HL-60/S4 treated with retinoic acid at 250 ng/mL for 4 days and 3 days (cell line): ENCODE results near the gene MCTP1.

Source experiments
- in situ Hi-C: fragments of 300-500 bp; cut with MboI; formaldehyde crosslinking; loops from 2 replicates; pipeline ENCODE4 v1.7.0; 2022; ENCODE audit warnings: low sequenced_read_pairs

Gene MCTP1

DNA sequence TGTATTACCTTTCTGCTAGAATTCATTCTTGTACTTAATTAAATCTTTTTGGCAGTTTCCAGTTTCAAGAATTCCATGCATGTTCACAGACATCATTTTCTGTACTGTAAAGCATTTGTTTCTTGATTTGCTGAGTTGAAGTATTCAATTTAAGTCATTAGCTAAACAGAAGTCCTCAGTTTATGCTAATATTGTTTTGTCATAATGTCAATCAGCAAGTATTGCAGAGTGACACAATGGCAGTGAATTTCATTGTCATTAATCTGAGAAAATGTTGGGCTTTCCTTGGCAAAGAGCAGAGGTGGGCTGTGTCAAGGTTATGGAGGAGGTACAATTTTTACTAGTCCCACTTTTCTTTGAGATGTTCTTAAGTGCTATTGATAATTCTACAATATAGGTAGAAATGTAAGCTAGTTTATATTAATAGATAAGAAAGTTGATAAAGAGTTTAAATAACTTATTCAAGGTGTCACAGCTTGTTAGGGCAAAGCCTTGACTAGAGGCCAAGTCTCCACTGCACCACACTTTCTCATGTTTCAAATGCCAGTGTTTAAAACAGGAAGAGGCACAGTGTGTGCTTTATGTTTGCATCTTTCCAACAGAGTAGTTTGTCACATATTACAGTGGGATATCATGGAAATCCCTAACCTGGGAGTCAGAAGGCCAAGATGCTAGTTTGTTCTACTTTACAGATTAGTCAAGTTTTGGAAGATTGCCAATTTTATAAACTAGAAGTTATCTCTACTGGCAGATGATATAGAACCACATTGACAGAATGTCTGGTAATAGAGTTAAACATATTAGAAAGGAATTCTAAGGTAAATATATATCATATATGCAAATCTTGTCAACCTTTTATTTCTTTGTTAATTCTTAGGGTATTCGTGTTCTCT is 610.2 kb downstream of the MCTP1 start:
- in situ Hi-C loops = no loop called here

DNA sequence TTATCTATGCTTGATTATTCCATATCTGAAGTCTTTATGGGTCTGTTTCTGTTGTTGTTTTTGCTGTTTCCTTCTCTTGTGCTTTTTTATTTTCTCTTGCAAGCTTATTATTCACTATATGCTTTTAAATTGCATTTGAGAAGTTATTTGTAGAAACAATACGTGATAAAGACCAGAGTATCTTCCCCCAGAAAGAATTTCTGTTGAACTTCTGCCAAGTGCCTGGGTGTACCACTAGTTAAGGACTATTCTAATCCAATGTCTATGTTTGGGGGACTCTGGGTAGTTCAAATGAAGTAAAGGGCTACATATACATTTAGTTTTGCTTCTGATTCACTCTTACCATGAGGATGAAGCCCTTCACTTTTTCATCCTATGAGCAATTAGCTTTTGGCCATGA is 612.1 kb downstream of the MCTP1 start:
- in situ Hi-C loops = no loop called here

- in situ Hi-C loops = no loop called here
Observed at GRCh38 chr5:94670726-94671125, 614.2 kb downstream of the MCTP1 start.

DNA sequence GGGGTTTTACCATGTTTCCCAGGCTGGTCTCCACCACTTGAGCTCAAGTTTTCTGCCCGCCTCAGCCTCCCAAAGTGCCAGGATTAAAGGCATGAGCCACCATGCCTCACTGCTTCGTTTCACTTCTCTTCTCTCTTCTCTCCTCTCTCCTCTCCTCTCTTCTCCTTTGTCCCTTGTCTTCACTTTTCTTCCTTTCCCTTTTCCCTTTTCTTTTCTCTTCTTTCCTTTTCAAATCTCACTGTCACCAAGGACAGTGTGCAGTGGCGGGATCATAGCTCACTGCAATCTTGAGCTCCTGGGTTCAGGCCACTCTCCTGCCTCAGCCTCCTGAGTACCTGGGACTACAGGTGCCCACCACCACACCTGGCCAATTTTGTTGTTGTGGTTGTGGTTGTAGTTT is 617.0 kb downstream of the MCTP1 start:
- in situ Hi-C loops = no loop called here

DNA sequence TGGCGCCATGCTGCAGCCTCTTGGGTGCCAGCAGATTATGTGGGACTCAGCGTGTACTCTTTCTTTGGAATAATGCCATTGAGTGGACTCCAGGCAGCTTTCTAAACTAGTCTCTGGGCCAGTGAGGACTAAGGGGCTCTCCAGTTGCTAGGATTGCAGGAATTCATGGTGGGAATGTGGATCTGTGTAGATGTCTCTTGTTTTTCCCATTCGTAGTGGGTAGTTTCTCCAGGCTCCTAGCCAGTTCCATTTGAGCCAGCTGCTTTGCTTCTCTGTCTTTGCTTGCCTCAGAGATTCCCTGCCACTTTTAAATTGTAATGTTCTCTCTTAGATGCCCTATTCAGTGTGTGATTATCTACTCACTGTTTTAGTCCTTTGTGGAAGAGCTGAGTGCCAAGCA is 623.8 kb downstream of the MCTP1 start:
- in situ Hi-C loops = no loop called here

DNA sequence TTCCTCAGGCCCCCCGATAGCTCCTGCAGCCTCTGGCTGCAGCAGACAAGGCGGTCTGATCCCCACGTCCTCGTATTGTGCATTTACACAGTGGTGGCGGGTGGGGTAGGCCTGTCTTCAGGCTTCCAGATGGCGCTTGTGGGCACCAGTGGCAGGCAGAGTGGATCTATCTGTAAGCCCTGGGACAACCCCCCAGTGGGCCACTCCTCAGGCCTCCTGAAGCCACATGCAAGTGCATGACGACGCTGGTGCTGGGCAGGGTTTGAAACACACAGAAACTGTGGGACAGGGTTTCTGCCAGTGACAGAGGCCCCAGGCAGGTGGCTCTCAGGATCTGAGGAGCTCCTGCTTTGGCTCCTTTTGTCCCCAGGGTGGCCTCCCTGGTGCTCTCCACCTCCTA is 624.4 kb downstream of the MCTP1 start:
- in situ Hi-C loops = no loop called here

DNA sequence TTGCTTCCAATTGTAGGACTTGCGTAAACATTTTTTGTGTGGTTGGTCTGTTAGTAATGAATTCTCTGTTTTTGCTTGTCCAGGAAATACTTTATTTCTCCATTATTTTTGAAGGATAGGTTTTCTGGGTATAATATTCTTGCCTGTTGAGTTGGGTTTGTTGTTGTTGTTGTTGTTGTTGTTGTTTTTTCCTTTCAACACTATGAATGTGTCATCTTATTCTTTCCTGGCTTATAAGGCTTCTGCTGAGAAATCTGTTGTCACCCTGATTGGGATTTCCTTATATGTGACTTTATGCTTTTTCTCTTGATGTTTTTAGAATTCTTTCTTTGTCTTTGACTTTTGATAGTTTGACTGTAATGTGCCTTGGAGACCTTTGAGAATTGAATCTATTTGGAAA is 626.6 kb downstream of the MCTP1 start:
- in situ Hi-C loops = no loop called here
